H4 (cell line): ENCODE measurements around the gene CYP2W1. TPM values are rescaled to one million over a fixed set of nuclear protein-coding genes. Genes with fewer than 3 reads are reported as not detected.
"Not testable (repeated sequence)": the region's sequence is repeated elsewhere in the genome, so short reads cannot be mapped to it uniquely, and the experiment has no call there.

Experiments used
- DNase-seq: peaks from one replicate; pipeline ENCODE4 v3.0.0-alpha.2; 2015; ENCODE audit warnings: low spot score
- total RNA-seq: library from RNA; depleted of rRNA; stranded (reverse); fragments of >200 nt; shearing (Covaris generic); gene quantifications from 2 replicates; pipeline ENCODE4 v1.2.3, GENCODE V29; 2014; rRNA removed

Gene CYP2W1
- not detected in 2 replicates for total RNA-seq

- no peak for DNase-seq
These were observed at the start of gene CYP2W1 for GRCh38 chr7:983004-983615. TSS of gene CYP2W1 (plus strand) at chr7:983181. CDS start at chr7:983212, 31 bp downstream.

GRCh38 chr7:934469-935163 lies 48.4 kb upstream of the CYP2W1 start:
- no peak for DNase-seq

GRCh38 chr7:935164-935873 lies 47.7 kb upstream of the CYP2W1 start:
- no peak for DNase-seq

- no peak for DNase-seq
These were observed 47.1 kb upstream of the CYP2W1 start for GRCh38 chr7:935874-936385.

- no peak for DNase-seq
These were observed 46.5 kb upstream of the CYP2W1 start for GRCh38 chr7:936386-937054.

GRCh38 chr7:937856-938484 lies 45.0 kb upstream of the CYP2W1 start:
- DNase-seq, result no peak

GRCh38 chr7:938546-939185 lies 44.3 kb upstream of the CYP2W1 start:
- no peak for DNase-seq

- DNase-seq, result no peak
These were observed 43.1 kb upstream of the CYP2W1 start for GRCh38 chr7:939843-940242.

GRCh38 chr7:940599-941408 lies 42.2 kb upstream of the CYP2W1 start:
- DNase-seq, result no peak

- not testable (repeated sequence) for DNase-seq
These were observed 39.2 kb upstream of the CYP2W1 start for GRCh38 chr7:943793-944192.

GRCh38 chr7:944744-945143 lies 38.2 kb upstream of the CYP2W1 start:
- no peak for DNase-seq

GRCh38 chr7:945147-945555 lies 37.8 kb upstream of the CYP2W1 start:
- DNase-seq, result no peak

GRCh38 chr7:945556-946255 lies 37.3 kb upstream of the CYP2W1 start:
- no peak for DNase-seq

GRCh38 chr7:946256-946996 lies 36.6 kb upstream of the CYP2W1 start:
- no peak for DNase-seq

GRCh38 chr7:947391-948210 lies 35.4 kb upstream of the CYP2W1 start:
- no peak for DNase-seq

- no peak for DNase-seq
These were observed 33.7 kb upstream of the CYP2W1 start for GRCh38 chr7:949021-949934.
